ENCODE data around the gene TOMM5.
A peak's percentile ranks its signal among the peaks of the same experiment; 100 is the strongest.

The TOMM5 gene

GRCh38 chr9:37592108-37592951 lies at the start of gene TOMM5:
TSS of gene TOMM5 (minus strand) at chr9:37592597. CDS start at chr9:37592532, 65 bp downstream.
- peak; percentile 80 to 83 for DNase-seq (ENCODE audit: low read depth in 2 of 2)

GRCh38 chr9:37641331-37641730 lies 48.9 kb upstream of the TOMM5 start:
- no peak for DNase-seq (ENCODE audit: low read depth in 2 of 2)

- DNase-seq (ENCODE audit: low read depth in 2 of 2), result no peak
Measured at GRCh38 chr9:37640246-37640645, 47.8 kb upstream of the TOMM5 start.

- no peak for DNase-seq (ENCODE audit: low read depth in 2 of 2)
Measured at GRCh38 chr9:37639841-37640240, 47.4 kb upstream of the TOMM5 start.

GRCh38 chr9:37639109-37639762 lies 46.8 kb upstream of the TOMM5 start:
- no peak for DNase-seq (ENCODE audit: low read depth in 2 of 2)

- DNase-seq (ENCODE audit: low read depth in 2 of 2), result no peak
Measured at GRCh38 chr9:37636511-37637448, 44.4 kb upstream of the TOMM5 start.

- DNase-seq (ENCODE audit: low read depth in 2 of 2), result no peak
Measured at GRCh38 chr9:37635808-37636207, 43.4 kb upstream of the TOMM5 start.

- DNase-seq (ENCODE audit: low read depth in 2 of 2), result no peak
Measured at GRCh38 chr9:37632479-37632878, 40.1 kb upstream of the TOMM5 start.

GRCh38 chr9:37626708-37627292 lies 34.4 kb upstream of the TOMM5 start:
- DNase-seq (ENCODE audit: low read depth in 2 of 2), result no peak

GRCh38 chr9:37625758-37626147 lies 33.4 kb upstream of the TOMM5 start:
- DNase-seq (ENCODE audit: low read depth in 2 of 2), result no peak

GRCh38 chr9:37625036-37625757 lies 32.8 kb upstream of the TOMM5 start:
- DNase-seq (ENCODE audit: low read depth in 2 of 2), result no peak

- no peak for DNase-seq (ENCODE audit: low read depth in 2 of 2)
Measured at GRCh38 chr9:37624073-37624472, 31.7 kb upstream of the TOMM5 start.

GRCh38 chr9:37623267-37623666 lies 30.9 kb upstream of the TOMM5 start:
- no peak for DNase-seq (ENCODE audit: low read depth in 2 of 2)

- no peak for DNase-seq (ENCODE audit: low read depth in 2 of 2)
Measured at GRCh38 chr9:37622462-37622861, 30.1 kb upstream of the TOMM5 start.

- no peak for DNase-seq (ENCODE audit: low read depth in 2 of 2)
Measured at GRCh38 chr9:37621273-37622121, 29.1 kb upstream of the TOMM5 start.

GRCh38 chr9:37620396-37620795 lies 28.0 kb upstream of the TOMM5 start:
- DNase-seq (ENCODE audit: low read depth in 2 of 2), result no peak

GRCh38 chr9:37619806-37620205 lies 27.4 kb upstream of the TOMM5 start:
- no peak for DNase-seq (ENCODE audit: low read depth in 2 of 2)

- DNase-seq (ENCODE audit: low read depth in 2 of 2), result no peak
Measured at GRCh38 chr9:37618817-37619216, 26.4 kb upstream of the TOMM5 start.

GRCh38 chr9:37617832-37618231 lies 25.4 kb upstream of the TOMM5 start:
- no peak for DNase-seq (ENCODE audit: low read depth in 2 of 2)

- no peak for DNase-seq (ENCODE audit: low read depth in 2 of 2)
Measured at GRCh38 chr9:37617161-37617560, 24.8 kb upstream of the TOMM5 start.
